HEK293 (cell line): ENCODE data around the gene UTRN.

Experiments
- ATF2 ChIP-seq: fragments of 450-650 bp; formaldehyde crosslinking; IDR thresholded peaks from 2 replicates; pipeline ENCODE4 v1.5.1; 2016; ENCODE audit warnings: missing biosample characterization, missing genetic modification characterization, low read depth
- CTCF ChIP-seq: fragments of 450-650 bp; formaldehyde crosslinking; IDR thresholded peaks from 2 replicates; pipeline ENCODE4 v1.5.1; 2016; ENCODE audit warnings: missing biosample characterization, missing genetic modification characterization
- GLIS1 ChIP-seq: fragments of 450-650 bp; formaldehyde crosslinking; IDR thresholded peaks from 2 replicates; pipeline ENCODE4 v1.5.1; 2016; ENCODE audit warnings: missing biosample characterization, missing genetic modification characterization
- GLIS2 ChIP-seq: fragments of 450-650 bp; formaldehyde crosslinking; IDR thresholded peaks from 2 replicates; pipeline ENCODE4 v1.5.1; 2016; ENCODE audit warnings: missing biosample characterization, missing genetic modification characterization
- KLF1 ChIP-seq: fragments of 450-650 bp; formaldehyde crosslinking; IDR thresholded peaks from 2 replicates; pipeline ENCODE4 v1.5.1; 2016; ENCODE audit warnings: missing biosample characterization, missing genetic modification characterization
- MEIS1 ChIP-seq: sonication (generic); formaldehyde crosslinking; IDR thresholded peaks from 2 replicates; pipeline ENCODE4 v1.8.1; 2022; ENCODE audit warnings: missing genetic modification reagents, mild to moderate bottlenecking, borderline replicate concordance
- PRDM10 ChIP-seq: fragments of 450-650 bp; formaldehyde crosslinking; IDR thresholded peaks from 2 replicates; pipeline ENCODE4 v1.5.1; 2016; ENCODE audit warnings: missing biosample characterization, missing genetic modification characterization
- SP3 ChIP-seq: fragments of 450-650 bp; formaldehyde crosslinking; IDR thresholded peaks from 2 replicates; pipeline ENCODE4 v1.5.1; 2016; ENCODE audit warnings: missing biosample characterization, missing genetic modification characterization
- TCF7L2 ChIP-seq: IDR thresholded peaks from 2 replicates; pipeline ENCODE4 v1.6.1; 2011; ENCODE audit warnings: low read depth, mild to moderate bottlenecking, inconsistent platforms, low read length, moderate library complexity, borderline replicate concordance
- YY1 ChIP-seq: fragments of 450-650 bp; formaldehyde crosslinking; IDR thresholded peaks from 2 replicates; pipeline ENCODE4 v1.5.1; 2018; ENCODE audit warnings: missing biosample characterization, missing genetic modification characterization
- ZBTB6 ChIP-seq: fragments of 450-650 bp; formaldehyde crosslinking; IDR thresholded peaks from 2 replicates; pipeline ENCODE4 v1.5.1; 2017; ENCODE audit warnings: missing biosample characterization, missing genetic modification characterization
- ZNF121 ChIP-seq: fragments of 450-650 bp; formaldehyde crosslinking; IDR thresholded peaks from 2 replicates; pipeline ENCODE4 v1.5.1; 2016; ENCODE audit warnings: missing biosample characterization, missing genetic modification characterization
- ZNF138 ChIP-seq: fragments of 450-650 bp; formaldehyde crosslinking; IDR thresholded peaks from 2 replicates; pipeline ENCODE4 v1.5.1; 2016; ENCODE audit warnings: missing biosample characterization, missing genetic modification characterization, borderline replicate concordance
- ZNF155 ChIP-seq: fragments of 450-650 bp; formaldehyde crosslinking; IDR thresholded peaks from 2 replicates; pipeline ENCODE4 v1.5.1; 2016; ENCODE audit warnings: missing biosample characterization, missing genetic modification characterization
- ZNF19 ChIP-seq: fragments of 450-650 bp; formaldehyde crosslinking; IDR thresholded peaks from 2 replicates; pipeline ENCODE4; 2016; ENCODE audit warnings: missing biosample characterization, missing genetic modification characterization, low read depth
- ZNF214 ChIP-seq: fragments of 450-650 bp; formaldehyde crosslinking; IDR thresholded peaks from 2 replicates; pipeline ENCODE4 v1.5.1; 2017; ENCODE audit warnings: missing biosample characterization, mild to moderate bottlenecking, missing genetic modification characterization, borderline replicate concordance
- ZNF23 ChIP-seq: fragments of 450-650 bp; formaldehyde crosslinking; IDR thresholded peaks from 2 replicates; pipeline ENCODE4 v1.5.1; 2016; ENCODE audit warnings: missing biosample characterization, missing genetic modification characterization, borderline replicate concordance
- ZNF311 ChIP-seq: fragments of 450-650 bp; formaldehyde crosslinking; IDR thresholded peaks from 2 replicates; pipeline ENCODE4 v1.5.1; 2017; ENCODE audit warnings: missing biosample characterization, missing genetic modification characterization, borderline replicate concordance
- ZNF391 ChIP-seq: fragments of 450-650 bp; formaldehyde crosslinking; IDR thresholded peaks from 2 replicates; pipeline ENCODE4 v1.5.1; 2016; ENCODE audit warnings: low read depth, missing biosample characterization, missing genetic modification characterization, borderline replicate concordance
- ZNF416 ChIP-seq: fragments of 450-650 bp; formaldehyde crosslinking; IDR thresholded peaks from 2 replicates; pipeline ENCODE4 v1.5.1; 2016; ENCODE audit warnings: missing biosample characterization, missing genetic modification characterization
- ZNF513 ChIP-seq: fragments of 450-650 bp; IDR thresholded peaks from 2 replicates; pipeline ENCODE4 v1.5.1; 2018; ENCODE audit warnings: missing biosample characterization, missing genetic modification characterization
- ZNF558 ChIP-seq: fragments of 450-650 bp; formaldehyde crosslinking; IDR thresholded peaks from 2 replicates; pipeline ENCODE4 v1.5.1; 2016; ENCODE audit warnings: missing biosample characterization, missing genetic modification characterization
- ZNF585B ChIP-seq: fragments of 450-650 bp; formaldehyde crosslinking; IDR thresholded peaks from 2 replicates; pipeline ENCODE4 v1.5.1; 2016; ENCODE audit warnings: missing biosample characterization, missing genetic modification characterization
- ZNF670 ChIP-seq: fragments of 450-650 bp; formaldehyde crosslinking; IDR thresholded peaks from 2 replicates; pipeline ENCODE4 v1.5.1; 2016; ENCODE audit warnings: missing biosample characterization, missing genetic modification characterization, low read depth
- ZNF692 ChIP-seq: fragments of 450-650 bp; formaldehyde crosslinking; IDR thresholded peaks from 2 replicates; pipeline ENCODE4 v1.5.1; 2016; ENCODE audit warnings: missing biosample characterization, missing genetic modification characterization
- ZNF776 ChIP-seq: fragments of 450-650 bp; formaldehyde crosslinking; IDR thresholded peaks from 2 replicates; pipeline ENCODE4 v1.5.0; 2017; ENCODE audit warnings: missing biosample characterization, missing genetic modification characterization, borderline replicate concordance
- ZSCAN16 ChIP-seq: fragments of 450-650 bp; formaldehyde crosslinking; IDR thresholded peaks from 2 replicates; pipeline ENCODE4 v1.5.1; 2016; ENCODE audit warnings: missing biosample characterization, missing genetic modification characterization
- ZSCAN30 ChIP-seq: fragments of 450-650 bp; IDR thresholded peaks from 2 replicates; pipeline ENCODE4 v1.5.1; 2018; ENCODE audit warnings: missing biosample characterization, mild to moderate bottlenecking, missing genetic modification characterization, moderate library complexity

Gene UTRN

GRCh38 chr6:144284783-144285547, at the start of gene UTRN (continued):
- peak; percentile 66; the same call in 1 of the 2 replicates for TF ChIP-seq ZNF692 (tag by site-specific recombination)
- peak; percentile 79 for TF ChIP-seq KLF1 (tag by site-specific recombination)
- TF ChIP-seq ATF2 (tag by site-specific recombination): no peak
- TF ChIP-seq ZNF23 (tag by site-specific recombination): no peak
- TF ChIP-seq ZNF138 (tag by site-specific recombination): no peak
- no peak for TF ChIP-seq ZSCAN16 (tag by site-specific recombination)
- peak; percentile 6; the same call in 1 of the 2 replicates for TF ChIP-seq PRDM10 (tag by site-specific recombination)
- TF ChIP-seq ZNF776: no peak
- no peak for TF ChIP-seq ZNF585B
- peak; percentile 96 for TF ChIP-seq ZSCAN30 (tag by site-specific recombination)
- TF ChIP-seq GLIS2 (tag by site-specific recombination): peak; percentile 100
- TF ChIP-seq ZNF155 (tag by site-specific recombination): no peak
- no peak for TF ChIP-seq ZNF416
- TF ChIP-seq ZBTB6 (tag by site-specific recombination): peak; percentile 96
- TF ChIP-seq ZNF214 (tag by site-specific recombination): no peak
- peak; percentile 66; the same call in 1 of the 2 replicates for TF ChIP-seq ZNF391 (tag by site-specific recombination)
- 0 out of 2 replicates have a peak, but pooled peaks have one; percentile 51 for TF ChIP-seq TCF7L2
- peak; percentile 82 for TF ChIP-seq SP3 (tag by site-specific recombination)
- TF ChIP-seq ZNF670 (tag by site-specific recombination): no peak
- peak; percentile 70; the same call in 1 of the 2 replicates for TF ChIP-seq CTCF (tag by site-specific recombination)
- TF ChIP-seq ZNF311 (tag by site-specific recombination): no peak
- no peak for TF ChIP-seq ZNF19 (tag by site-specific recombination)
- 0 out of 2 replicates have a peak, but pooled peaks have one; percentile 68 for TF ChIP-seq MEIS1 (CRISPR knock-in tag)
- peak; percentile 78 for TF ChIP-seq ZNF513
- TF ChIP-seq GLIS1 (tag by site-specific recombination): peak; percentile 93
- peak; percentile 16; the same call in 1 of the 2 replicates for TF ChIP-seq YY1 (tag by site-specific recombination)
- TF ChIP-seq ZNF121 (tag by site-specific recombination): peak; percentile 61; the same call in 1 of the 2 replicates
- peak; percentile 40; the same call in 1 of the 2 replicates for TF ChIP-seq ZNF558
